ENCODE measurements around the gene CDH4.

DNA sequence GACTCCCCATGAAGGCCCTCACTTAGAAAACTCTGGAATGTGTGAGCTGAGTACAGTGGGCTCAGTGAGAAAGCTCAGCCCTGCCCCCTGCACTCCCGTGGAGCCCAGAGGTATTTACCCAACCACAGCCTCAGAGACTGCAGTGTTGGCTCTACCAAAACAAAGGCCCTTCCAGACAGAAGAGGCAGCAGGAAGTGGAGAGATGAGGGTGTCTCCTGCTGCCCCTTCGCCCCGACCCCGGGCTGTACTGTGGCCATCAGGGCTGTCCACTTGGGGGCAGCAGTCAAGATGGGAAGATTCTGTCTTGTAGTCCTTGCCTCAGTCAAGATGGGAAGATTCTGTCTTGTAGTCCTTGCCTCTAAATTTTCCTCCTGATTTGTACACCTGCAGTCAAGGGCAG, 472.3 kb downstream of the CDH4 start:
- TF ChIP-seq POLR2A (IDR thresholded peaks at IDR 0.05; ENCODE audit: low read length) (no peak), GATA1 (IDR thresholded peaks at IDR 0.05; ENCODE audit: low read depth, low read length) (no peak)
